H1 (cell line): Measurements from ENCODE around the gene TSGA10IP. TPM values are rescaled to one million over a fixed set of nuclear protein-coding genes. Genes with fewer than 3 reads are reported as not detected.

Source experiments
- CTCF ChIA-PET: fragments of 300-600 bp; sonication (Branson Sonifier 250); formaldehyde crosslinking; loops from one replicate; lab custom pipeline; 2021; ENCODE audit not compliant: partially characterized antibody; lab: Charles Lee
- POLR2A ChIA-PET: fragments of 300-600 bp; sonication (Branson Sonifier 250); formaldehyde crosslinking; loops from one replicate; lab custom pipeline; 2021; ENCODE audit warnings: inconsistent platforms; ENCODE audit not compliant: partially characterized antibody; lab: Charles Lee
- DNase-seq, 2 experiments: peaks; one replicate each; pipeline versions ENCODE4 v3.0.0 to v3.0.0-alpha.2; 2010 to 2022; ENCODE audit warnings: low spot score in 2 of 2, low read depth in 1 of 2, mixed read lengths in 1 of 2
- FAIRE-seq: peaks from 2 replicates; lab custom pipeline; 2011; peaks lifted over from hg19 to GRCh38; lab: Jason Lieb, UNC
- H2AFZ ChIP-seq: 2 replicates; pipeline ENCODE4 v1.8.1; 2012; ENCODE audit warnings: low read length, inconsistent platforms
- H2AK5ac ChIP-seq: 2 replicates; pipeline ENCODE4 v1.6.1; 2013; ENCODE audit warnings: low read depth, low read length
- H2BK120ac ChIP-seq: replicated peaks from 2 replicates; pipeline ENCODE3; 2013; ENCODE audit warnings: low read depth, low read length, inconsistent platforms
- H2BK12ac ChIP-seq: 2 replicates; pipeline ENCODE4 v1.6.1; 2013; ENCODE audit warnings: low read depth, low read length
- H2BK15ac ChIP-seq: 2 replicates; pipeline ENCODE4 v1.6.1; 2013; ENCODE audit warnings: low read length
- H2BK20ac ChIP-seq: 2 replicates; pipeline ENCODE4 v1.6.1; 2013; ENCODE audit warnings: low read length
- H2BK5ac ChIP-seq: 2 replicates; pipeline ENCODE4 v1.6.1; 2013; ENCODE audit warnings: low read depth, low read length
- H3K14ac ChIP-seq: 2 replicates; pipeline ENCODE4 v1.6.1; 2013; ENCODE audit warnings: inconsistent platforms; ENCODE audit not compliant: insufficient read length
- H3K18ac ChIP-seq: 2 replicates; pipeline ENCODE4 v1.6.1; 2013; ENCODE audit warnings: low read length; ENCODE audit errors: extremely low read depth
- H3K23ac ChIP-seq: 2 replicates; pipeline ENCODE4 v1.6.1; 2013; ENCODE audit warnings: inconsistent platforms; ENCODE audit not compliant: insufficient read length
- H3K23me2 ChIP-seq: 2 replicates; pipeline ENCODE4 v1.6.1; 2013; ENCODE audit warnings: low read depth, low read length
- H3K27ac ChIP-seq: 2 replicates; pipeline ENCODE4 v1.6.1; 2011; ENCODE audit warnings: low read depth, low read length, inconsistent platforms
- H3K27me3 ChIP-seq, 4 experiments: replicated peaks in 1 of 4; 1 replicate in 1 of 4; 2 replicates in 3 of 4; pipeline versions ENCODE4 v1.6.1 to v1.8.1; 2011 to 2013; ENCODE audit warnings: low read length in 3 of 4, mild to moderate bottlenecking in 3 of 4, inconsistent platforms in 2 of 4, mixed read lengths in 2 of 4, moderate library complexity in 1 of 4; ENCODE audit not compliant: control insufficient read depth in 3 of 4, insufficient read depth in 3 of 4; ENCODE audit errors: extremely low read depth in 1 of 4
- H3K36me3 ChIP-seq, 4 experiments: 2 replicates each; pipeline versions ENCODE4 v1.6.1 to v1.8.1; 2011 to 2013; ENCODE audit warnings: mild to moderate bottlenecking in 4 of 4, low read length in 3 of 4, moderate library complexity in 2 of 4, control low read depth in 1 of 4, inconsistent platforms in 1 of 4; ENCODE audit not compliant: insufficient read depth in 4 of 4, control insufficient read depth in 2 of 4
- H3K4ac ChIP-seq: replicated peaks from 2 replicates; pipeline ENCODE3; 2013; ENCODE audit warnings: low read length, low read depth, mixed read lengths, inconsistent platforms; ENCODE audit not compliant: insufficient read length
- H3K4me1 ChIP-seq, 4 experiments: replicated peaks in 1 of 4; 1 replicate in 1 of 4; 2 replicates in 3 of 4; pipeline versions ENCODE4 v1.6.1 to v1.8.1; 2011 to 2013; ENCODE audit warnings: low read length in 3 of 4, inconsistent platforms in 2 of 4, mixed read lengths in 1 of 4; ENCODE audit not compliant: insufficient read depth in 4 of 4, control insufficient read depth in 3 of 4
- H3K4me2 ChIP-seq, 2 experiments: 2 replicates each; pipeline versions ENCODE4 v1.6.1 to v1.8.1; 2011 to 2013; ENCODE audit warnings: low read depth in 2 of 2, low read length in 2 of 2, control low read depth in 1 of 2, inconsistent platforms in 1 of 2, mild to moderate bottlenecking in 1 of 2; ENCODE audit not compliant: insufficient read depth in 1 of 2
- H3K4me3 ChIP-seq, 4 experiments: fragments of 200-600, 300-600 bp in 1 of 4; sonication (generic), shearing (Covaris generic), sonication (Bioruptor Twin) in 1 of 4; 2 replicates each; pipeline versions ENCODE4 v1.5.1 to v1.8.1; 2011 to 2016; ENCODE audit warnings: low read length in 4 of 4, low read depth in 3 of 4, control low read depth in 2 of 4, inconsistent platforms in 2 of 4, mild to moderate bottlenecking in 2 of 4, mixed read lengths in 1 of 4, moderate library complexity in 1 of 4; ENCODE audit not compliant: insufficient read depth in 2 of 4; ENCODE audit errors: extremely low read depth in 1 of 4
- H3K56ac ChIP-seq: replicated peaks from 2 replicates; pipeline ENCODE3; 2013; ENCODE audit warnings: low read depth, mild to moderate bottlenecking, mixed read lengths, low read length, inconsistent platforms; ENCODE audit not compliant: insufficient read length
- H3K79me1 ChIP-seq: 2 replicates; pipeline ENCODE4 v1.6.1; 2013; ENCODE audit warnings: low read depth, low read length, control low read depth
- H3K79me2 ChIP-seq, 2 experiments: 2 replicates each; pipeline versions ENCODE4 v1.6.1 to v1.8.1; 2012 to 2013; ENCODE audit warnings: low read length in 2 of 2, mild to moderate bottlenecking in 2 of 2, inconsistent platforms in 1 of 2; ENCODE audit not compliant: insufficient read depth in 2 of 2, control insufficient read depth in 1 of 2
- H3K9ac ChIP-seq, 4 experiments: replicated peaks in 1 of 4; 1 replicate in 1 of 4; 2 replicates in 3 of 4; pipeline versions ENCODE4 v1.6.1 to v1.8.1; 2011 to 2013; ENCODE audit warnings: low read depth in 3 of 4, low read length in 3 of 4, control low read depth in 2 of 4, mild to moderate bottlenecking in 2 of 4, moderate library complexity in 2 of 4, inconsistent platforms in 1 of 4; ENCODE audit errors: extremely low read depth in 1 of 4
- H3K9me3 ChIP-seq, 2 experiments: 2 replicates each; pipeline versions ENCODE4 v1.6.1 to v1.8.1; 2012 to 2013; ENCODE audit warnings: mild to moderate bottlenecking in 2 of 2, moderate library complexity in 2 of 2, control low read depth in 1 of 2, inconsistent platforms in 1 of 2, low read depth in 1 of 2, low read length in 1 of 2, mixed read lengths in 1 of 2; ENCODE audit not compliant: insufficient read depth in 2 of 2
- H4K20me1 ChIP-seq, 2 experiments: replicated peaks in 1 of 2; 2 replicates each; pipeline versions ENCODE3 to v1.8.1; 2011 to 2013; ENCODE audit warnings: inconsistent platforms in 2 of 2, low read length in 2 of 2, mild to moderate bottlenecking in 1 of 2; ENCODE audit not compliant: insufficient read depth in 2 of 2, control insufficient read depth in 1 of 2
- H4K5ac ChIP-seq: 2 replicates; pipeline ENCODE4 v1.6.1; 2013; ENCODE audit warnings: low read length, low read depth, mixed read lengths, inconsistent platforms; ENCODE audit not compliant: insufficient read length
- H4K8ac ChIP-seq: 2 replicates; pipeline ENCODE4 v1.8.0; 2013; ENCODE audit warnings: mild to moderate bottlenecking, moderate library complexity, low read length, inconsistent platforms; ENCODE audit not compliant: insufficient read depth; ENCODE audit errors: extremely low read depth
- H4K91ac ChIP-seq: replicated peaks from 2 replicates; pipeline ENCODE3; 2013; ENCODE audit warnings: low read length, mixed read lengths, inconsistent platforms; ENCODE audit not compliant: insufficient read length
- BACH1 ChIP-seq: IDR thresholded peaks from 2 replicates; pipeline ENCODE4 v1.6.1; 2012; ENCODE audit warnings: low read length, improper control_type of control experiment
- CBX5 ChIP-seq: fragments of 300-800, 300-1000 bp; sonication (generic); IDR thresholded peaks from 2 replicates; pipeline ENCODE4 v1.7.1; 2016; ENCODE audit warnings: antibody characterized with exemption, low read length, low read depth
- KDM5A ChIP-seq: fragments of 200-600 bp; IDR thresholded peaks from 2 replicates; pipeline ENCODE4 v1.7.1; 2012; ENCODE audit warnings: mild to moderate bottlenecking, low read length, inconsistent platforms, mixed read lengths
- MAFK ChIP-seq: IDR thresholded peaks from 2 replicates; pipeline ENCODE4 v1.6.1; 2012; ENCODE audit warnings: low read depth, mild to moderate bottlenecking, improper control_type of control experiment, low read length
- NANOG ChIP-seq: IDR thresholded peaks from 2 replicates; pipeline ENCODE4 v1.6.1; 2011; ENCODE audit warnings: low read length, low read depth, mild to moderate bottlenecking, inconsistent platforms; ENCODE audit not compliant: insufficient read depth, poor library complexity, severe bottlenecking
- RAD21 ChIP-seq, 2 experiments: IDR thresholded peaks in 1 of 2; conservative IDR thresholded peaks in 1 of 2; 2 replicates each; pipeline ENCODE4 v1.6.1; 2011; ENCODE audit warnings: low read depth in 2 of 2, low read length in 2 of 2, improper control_type of control experiment in 1 of 2, inconsistent platforms in 1 of 2, mild to moderate bottlenecking in 1 of 2, moderate library complexity in 1 of 2
- SRF ChIP-seq: IDR thresholded peaks from 2 replicates; pipeline ENCODE4 v1.6.1; 2011; ENCODE audit warnings: mild to moderate bottlenecking, low read depth, low read length, moderate library complexity
- TAF7 ChIP-seq: optimal IDR thresholded peaks from 2 replicates; pipeline ENCODE3; 2011; ENCODE audit warnings: low read depth, mild to moderate bottlenecking, inconsistent platforms, low read length, moderate library complexity, borderline replicate concordance
- WGBS, 2 experiments: shearing (Covaris generic) in 1 of 2; methylation state at CpG; one replicate each; pipeline versions ENCODE4 v1.1.6 to v1.1.7; 2013 to 2015; ENCODE audit warnings: low lambda C conversion rate in 2 of 2, mixed read lengths in 2 of 2, inconsistent platforms in 1 of 2, low coverage in 1 of 2, missing lambda C conversion rate in 1 of 2; ENCODE audit not compliant: insufficient replicate concordance in 2 of 2, insufficient coverage in 1 of 2, insufficient read length in 1 of 2; ENCODE audit errors: extremely low coverage in 1 of 2, missing lambda C conversion rate in 1 of 2; 5-methylcytosine and 5-hydroxymethylcytosine counted together
- polyA plus RNA-seq, 7 experiments: library from polyadenylated mRNA; depleted of rRNA in 3 of 7; stranded (reverse) in 5 of 7; unstranded in 2 of 7; fragments of >200 nt in 5 of 7; fragments of 200-250 nt in 2 of 7; gene quantifications; 1 replicate in 5 of 7; 2 replicates in 1 of 7; 4 replicates in 1 of 7; pipeline versions ENCODE4 v1.2.1 to v1.2.3, GENCODE V29; 2011 to 2013; ENCODE audit warnings: missing spikeins in 2 of 7, mixed read lengths in 2 of 7
- total RNA-seq: library from RNA; stranded (reverse); fragmentation: NEBNext Ultra II Directional; extraction: Animal tissue kit (Norgen Biotek cat#: 25700); gene quantifications from 2 replicates; pipeline ENCODE4 v1.2.1, GENCODE V29; 2021

The TSGA10IP gene
- total and polyA plus RNA-seq, 2 of the 8 experiments (the other 6 are each of a cell fraction or from before 2014, with no cell fraction given), result 1.9 to 6.0 TPM

DNA sequence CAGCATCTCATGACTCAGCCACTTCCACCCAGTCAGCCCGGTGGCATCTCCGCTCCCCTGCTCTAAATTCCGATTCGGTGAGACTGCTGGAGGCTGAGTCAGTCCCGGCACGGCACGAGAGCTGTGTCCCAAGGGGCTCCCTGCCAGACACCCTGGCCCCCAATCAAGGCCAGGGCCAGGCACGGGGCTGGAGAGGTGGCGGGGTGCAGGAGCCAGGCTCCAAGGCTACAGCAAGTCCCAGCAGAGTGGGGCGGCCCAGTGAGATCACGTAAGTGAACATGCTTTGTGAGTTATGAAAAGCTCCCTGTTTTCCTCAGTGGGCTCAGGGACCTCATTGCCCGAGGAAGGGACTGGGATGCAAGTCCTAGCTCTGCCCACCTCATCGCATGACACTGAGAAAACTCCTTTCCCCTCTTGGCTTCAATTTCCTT, 29.4 kb upstream of the TSGA10IP start:
- H4K91ac ChIP-seq, result no peak overlapping the region
- peak overlapping the region; percentile 63; the same call in 1 of the 2 replicates for H3K18ac ChIP-seq
- H3K9me3 ChIP-seq, result no peaks in the 10 kb centered on the region
- no peak overlapping the region for H3K27ac ChIP-seq
- H3K79me1 ChIP-seq, result peaks cover 7% of the 10 kb centered on the region; the same call in 1 of the 2 replicates
- no peak for DNase-seq
- TF ChIP-seq CBX5 (no peak), BACH1 (peak; percentile 83), MAFK (peak; percentile 43; the same call in 1 of the 2 replicates), NANOG (no peak), KDM5A (no peak), SRF (no peak), RAD21 (IDR thresholded peaks at IDR 0.05 in 1 of 2, conservative IDR thresholded peaks at IDR 0.05 in 1 of 2; ENCODE audit: low read depth in 2 of 2, low read length in 2 of 2) (no peak), TAF7 (no peak)
- TF ChIP-seq, all 59 proteins: peak for 2
- no peak overlapping the region for H2BK15ac ChIP-seq
- H2BK120ac ChIP-seq, result no peak overlapping the region
- H2BK12ac ChIP-seq, result no peak overlapping the region
- H2BK5ac ChIP-seq, result no peak overlapping the region
- H3K4me3 ChIP-seq, result no peak overlapping the region
- peaks cover 2 to 22% (median 14%) of the 10 kb centered on the region in 4 experiments; a peak in 5 of 7 replicates for H3K4me1 ChIP-seq
- peak overlapping the region; percentile 84; the same call in 1 of the 2 replicates for H4K8ac ChIP-seq
- H3K23ac ChIP-seq, result no peak overlapping the region
- no peak for FAIRE-seq
- 65% methylated on average over 13 of the region's 13 CpGs; no CpG with 5 or more reads in 1 of the 2 experiments for WGBS, 2 experiments
- no peak overlapping the region for H2AK5ac ChIP-seq
- no peak overlapping the region for H3K14ac ChIP-seq
- H2BK20ac ChIP-seq, result no peak overlapping the region
- H3K9ac ChIP-seq, result no peak overlapping the region
- H2AFZ ChIP-seq, result no peak overlapping the region
- H3K56ac ChIP-seq, result no peak overlapping the region
- no peaks in the 10 kb centered on the region for H3K36me3 ChIP-seq
- peaks cover 0 to 7% of the 10 kb centered on the region in 2 experiments; a peak in 2 of 4 replicates for H3K79me2 ChIP-seq
- H4K5ac ChIP-seq, result no peak overlapping the region
- H3K4ac ChIP-seq, result no peak overlapping the region
- H3K27me3 ChIP-seq, result no peaks in the 10 kb centered on the region; a peak in 1 of 7 replicates
- H3K4me2 ChIP-seq, result no peak overlapping the region
- CTCF ChIA-PET, result interaction anchor here (0.8 to 11.7 kb wide), 8 partner anchors 10 to 94 kb away, joined by 3 to 212 read pairs (median 6); partner anchors contain the start of genes CCDC85B, FIBP and MUS81
- POLR2A ChIA-PET, result interaction anchor here (0.6 to 4.9 kb wide), 10 partner anchors 24 to 353 kb away, joined by 3 to 36 read pairs (median 3); partner anchors contain the start of genes CCDC85B, FIBP, MUS81 and RAB1B
- H4K20me1 ChIP-seq, result peaks cover 0 to 7% of the 10 kb centered on the region in 2 experiments
- peaks cover 13% of the 10 kb centered on the region; the same call in 1 of the 2 replicates for H3K23me2 ChIP-seq
